Epithelial cell of proximal tubule (primary cell): ENCODE results near the gene NHERF2. TPM values are rescaled to one million over a fixed set of nuclear protein-coding genes. Genes with fewer than 3 reads are reported as not detected.
"Not testable (repeated sequence)": the region's sequence is repeated elsewhere in the genome, so short reads cannot be mapped to it uniquely, and the experiment has no call there.

Experiments
- DNase-seq: peaks from one replicate; pipeline ENCODE4 v3.0.0-alpha.2; 2011; ENCODE audit warnings: low read depth
- H3K4me3 ChIP-seq: 2 replicates; pipeline ENCODE4 v1.5.1; 2011; ENCODE audit warnings: low read depth, mild to moderate bottlenecking, low read length
- total RNA-seq: library from RNA; depleted of rRNA; stranded (reverse); fragments of >200 nt; gene quantifications from 2 replicates; pipeline ENCODE4 v1.2.3, GENCODE V29; 2015
- TF ChIP-seq, protein P1 (sequence below): conservative IDR thresholded peaks from 2 replicates; pipeline ENCODE4 v1.5.1; 2012; ENCODE audit warnings: low read depth, mild to moderate bottlenecking, low read length

NHERF2 gene
- total RNA-seq, 1 donor from 2014 or later: 29.9 TPM

DNA sequence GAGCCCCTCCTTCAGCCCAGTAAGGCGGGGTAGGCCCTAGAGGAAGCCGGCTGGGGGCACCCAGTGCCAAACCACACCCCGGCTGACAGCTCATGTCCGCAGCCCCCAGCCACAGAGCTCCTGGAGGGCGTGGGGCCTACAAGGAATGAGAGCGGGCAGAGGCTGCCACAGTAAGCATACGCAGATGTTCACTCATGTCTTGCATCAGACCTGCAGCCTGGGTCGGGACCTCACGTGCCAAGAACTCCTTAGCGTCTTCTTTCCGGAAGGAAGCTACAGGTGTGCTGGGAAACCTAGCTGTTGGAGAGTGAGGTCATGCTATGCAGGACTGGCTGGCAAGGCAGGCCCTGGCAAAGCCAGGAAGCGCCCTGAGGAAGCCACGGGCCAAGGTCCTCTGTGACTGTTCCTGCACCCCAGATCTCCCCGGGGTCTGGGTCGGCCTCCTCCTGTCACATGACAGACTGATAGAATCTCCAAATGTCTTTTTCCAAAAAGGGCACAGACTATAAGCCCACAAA is 18.6 kb upstream of the NHERF2 start:
- H3K4me3 ChIP-seq: peak overlapping the region; percentile 85
- TF ChIP-seq, protein P1, sequence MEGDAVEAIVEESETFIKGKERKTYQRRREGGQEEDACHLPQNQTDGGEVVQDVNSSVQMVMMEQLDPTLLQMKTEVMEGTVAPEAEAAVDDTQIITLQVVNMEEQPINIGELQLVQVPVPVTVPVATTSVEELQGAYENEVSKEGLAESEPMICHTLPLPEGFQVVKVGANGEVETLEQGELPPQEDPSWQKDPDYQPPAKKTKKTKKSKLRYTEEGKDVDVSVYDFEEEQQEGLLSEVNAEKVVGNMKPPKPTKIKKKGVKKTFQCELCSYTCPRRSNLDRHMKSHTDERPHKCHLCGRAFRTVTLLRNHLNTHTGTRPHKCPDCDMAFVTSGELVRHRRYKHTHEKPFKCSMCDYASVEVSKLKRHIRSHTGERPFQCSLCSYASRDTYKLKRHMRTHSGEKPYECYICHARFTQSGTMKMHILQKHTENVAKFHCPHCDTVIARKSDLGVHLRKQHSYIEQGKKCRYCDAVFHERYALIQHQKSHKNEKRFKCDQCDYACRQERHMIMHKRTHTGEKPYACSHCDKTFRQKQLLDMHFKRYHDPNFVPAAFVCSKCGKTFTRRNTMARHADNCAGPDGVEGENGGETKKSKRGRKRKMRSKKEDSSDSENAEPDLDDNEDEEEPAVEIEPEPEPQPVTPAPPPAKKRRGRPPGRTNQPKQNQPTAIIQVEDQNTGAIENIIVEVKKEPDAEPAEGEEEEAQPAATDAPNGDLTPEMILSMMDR: no peak
- DNase-seq: no peak

DNA sequence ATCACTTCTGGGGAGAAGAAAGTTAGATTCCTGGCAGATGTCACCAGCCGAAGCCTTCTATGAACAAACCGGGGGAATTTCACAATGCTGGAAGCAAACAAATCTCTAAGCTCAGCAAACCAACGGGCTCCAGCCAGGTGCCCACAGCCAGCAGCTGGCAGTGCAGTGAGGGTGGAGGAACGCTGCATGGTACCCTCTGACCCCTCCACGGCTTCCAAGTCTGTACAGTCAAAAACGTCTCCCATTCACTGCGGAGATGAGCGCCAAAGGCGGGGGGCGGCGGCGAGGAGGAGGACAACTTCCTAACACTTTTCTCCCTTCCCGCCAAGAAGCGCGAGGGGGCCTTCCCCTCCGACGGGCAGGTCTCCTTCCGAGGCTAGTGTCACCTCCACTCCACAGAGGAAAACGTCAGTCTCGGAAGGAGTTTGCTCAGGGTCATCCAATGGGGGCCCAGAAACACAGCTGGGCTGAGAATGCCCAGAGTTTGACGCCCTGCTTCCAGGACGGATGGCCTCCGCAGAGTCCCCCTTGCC is 18.0 kb upstream of the NHERF2 start:
- peak overlapping the region; percentile 85 for H3K4me3 ChIP-seq
- no peak for DNase-seq
- TF ChIP-seq, protein P1: no peak

DNA sequence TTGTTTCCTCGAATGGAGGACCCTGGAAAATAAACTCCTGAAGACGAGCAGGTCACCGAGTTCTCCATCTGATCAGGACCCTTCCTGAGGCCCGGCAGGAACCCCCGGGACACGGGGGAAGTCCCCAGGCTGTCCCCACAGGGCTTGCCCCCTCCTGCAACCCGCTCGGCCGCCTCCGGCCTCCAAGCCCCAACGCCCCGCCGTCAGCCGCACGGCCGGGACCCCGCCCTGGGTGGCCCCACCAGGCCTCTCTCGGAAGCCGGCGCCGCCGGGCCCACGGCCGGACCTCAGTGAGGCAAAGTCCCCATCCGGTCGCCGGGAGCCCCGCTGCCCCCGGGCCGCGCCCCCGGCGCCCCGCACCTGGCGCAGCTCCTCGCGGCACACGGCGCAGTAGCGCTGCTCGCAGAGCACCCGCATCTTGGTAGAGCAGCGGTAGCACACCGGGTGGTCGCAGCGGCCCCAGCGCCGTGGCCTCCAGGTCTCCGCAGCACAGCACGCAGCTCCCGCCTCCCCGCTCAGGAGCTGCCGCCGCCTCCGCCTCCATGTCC is 17.5 kb upstream of the NHERF2 start:
- H3K4me3 ChIP-seq: peak overlapping the region; percentile 85
- TF ChIP-seq, protein P1: no peak
- no peak for DNase-seq

- TF ChIP-seq, protein P1: no peak
- no peak for DNase-seq
- H3K4me3 ChIP-seq: peak within 1 kb of the TSS; percentile 87
These were observed 16.8 kb upstream of the NHERF2 start, which contains the start of gene ZNF598 for GRCh38 chr16:2009791-2010510. ZNF598 (minus strand) TSS chr16:2009821.

- DNase-seq: not testable (repeated sequence)
These were observed 15.0 kb upstream of the NHERF2 start for GRCh38 chr16:2011726-2012125.

GRCh38 chr16:2013527-2013926 is 13.2 kb upstream of the NHERF2 start:
- TF ChIP-seq, protein P1: no peak
- no peak overlapping the region for H3K4me3 ChIP-seq
- no peak for DNase-seq

More at GRCh38 chr16:2011726-2012125, 15.0 kb upstream of the NHERF2 start:
- H3K4me3 ChIP-seq: not testable (repeated sequence)

DNA sequence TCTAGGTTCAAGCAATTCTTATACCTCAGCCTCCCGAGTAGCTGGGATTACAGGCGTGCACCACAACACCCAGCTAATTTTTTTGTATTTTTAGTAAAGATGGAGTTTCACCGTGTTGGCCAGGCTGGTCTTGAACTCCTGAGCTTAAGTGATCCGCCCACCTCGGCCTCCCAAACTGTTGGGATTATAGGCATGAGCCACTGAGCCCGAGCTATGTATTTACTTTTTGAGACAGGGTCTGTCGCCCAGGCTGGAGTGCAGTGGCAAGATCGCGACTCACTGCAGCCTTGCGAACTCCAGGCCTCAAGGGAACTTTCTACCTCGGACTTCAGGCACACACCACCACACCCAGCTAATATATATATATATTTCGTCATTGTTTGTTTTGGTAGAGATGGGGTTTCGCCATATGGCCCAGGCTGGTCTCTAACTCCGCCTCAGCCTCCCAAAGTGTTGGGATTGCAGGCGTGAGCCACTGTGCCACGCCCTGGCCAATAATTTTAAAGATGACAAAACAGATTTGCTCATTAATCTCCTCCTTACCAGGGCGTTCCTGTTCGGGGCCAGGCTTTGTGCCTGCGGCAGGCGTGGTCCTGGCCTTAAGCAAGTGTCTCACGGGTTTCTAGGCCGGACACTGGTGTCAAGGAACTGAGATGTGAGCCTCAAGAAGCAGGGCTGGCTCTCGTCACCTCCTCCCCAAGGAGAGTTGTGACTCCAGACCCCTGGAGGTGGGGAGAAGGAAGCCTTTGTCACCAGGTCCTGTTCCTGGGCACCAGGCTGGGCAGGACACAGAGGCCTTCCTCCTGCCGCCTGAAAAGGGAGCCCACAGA is 11.4 kb upstream of the NHERF2 start:
- no peak for DNase-seq
- H3K4me3 ChIP-seq: no peak overlapping the region
- TF ChIP-seq, protein P1: no peak
